Esophagus (tissue), 2 donors: Measurements from ENCODE around the gene C1GALT1. TPM values are rescaled to one million over a fixed set of nuclear protein-coding genes. Genes with fewer than 3 reads are reported as not detected.

Experiments
- H3K27ac ChIP-seq, 2 donors: one replicate each; pipeline ENCODE4 v1.5.1; 2013; ENCODE audit warnings: low read depth in 2 of 2, mild to moderate bottlenecking in 2 of 2, inconsistent platforms in 1 of 2, low read length in 1 of 2, moderate library complexity in 1 of 2
- H3K27me3 ChIP-seq, 2 donors: one replicate each; pipeline ENCODE4 v1.6.1; 2013; ENCODE audit warnings: low read length in 2 of 2, control low read depth in 1 of 2, mild to moderate bottlenecking in 1 of 2; ENCODE audit not compliant: insufficient read depth in 2 of 2, control insufficient read depth in 1 of 2
- H3K36me3 ChIP-seq, 2 donors: one replicate each; pipeline ENCODE4 v1.6.1; 2013; ENCODE audit warnings: low read length in 1 of 2; ENCODE audit not compliant: control insufficient read depth in 2 of 2, insufficient read depth in 2 of 2
- H3K4me1 ChIP-seq, 2 donors: one replicate each; pipeline ENCODE4 v1.6.1; 2013; ENCODE audit warnings: low read length in 1 of 2; ENCODE audit not compliant: control insufficient read depth in 2 of 2, insufficient read depth in 2 of 2
- H3K4me3 ChIP-seq, 2 donors: one replicate each; pipeline ENCODE4 v1.5.1; 2013; ENCODE audit warnings: low read length in 2 of 2, mild to moderate bottlenecking in 2 of 2, low read depth in 1 of 2, moderate library complexity in 1 of 2
- H3K9me3 ChIP-seq, 2 donors: one replicate each; pipeline ENCODE4 v1.6.1; 2013; ENCODE audit warnings: mild to moderate bottlenecking in 2 of 2, low read depth in 1 of 2, low read length in 1 of 2, moderate library complexity in 1 of 2; ENCODE audit not compliant: control insufficient read depth in 2 of 2, insufficient read depth in 1 of 2
- WGBS, 2 donors: extraction: QIAGEN DNeasy Blood & Tissue Kit; methylation state at CpG; one replicate each; pipeline ENCODE4 v1.1.7; 2013; 5-methylcytosine and 5-hydroxymethylcytosine counted together
- polyA plus RNA-seq, 2 donors: library from polyadenylated mRNA; stranded (reverse); fragments of 200-250 nt; gene quantifications; one replicate each; pipeline ENCODE4 v1.2.3, GENCODE V29; 2013
- donor health status: healthy with polysubstance abuse.
- donor health status: Bipolar disorder and iron deficiency.

The C1GALT1 gene
- polyA plus RNA-seq, 2 donors, result 14.3 to 17.1 TPM

DNA sequence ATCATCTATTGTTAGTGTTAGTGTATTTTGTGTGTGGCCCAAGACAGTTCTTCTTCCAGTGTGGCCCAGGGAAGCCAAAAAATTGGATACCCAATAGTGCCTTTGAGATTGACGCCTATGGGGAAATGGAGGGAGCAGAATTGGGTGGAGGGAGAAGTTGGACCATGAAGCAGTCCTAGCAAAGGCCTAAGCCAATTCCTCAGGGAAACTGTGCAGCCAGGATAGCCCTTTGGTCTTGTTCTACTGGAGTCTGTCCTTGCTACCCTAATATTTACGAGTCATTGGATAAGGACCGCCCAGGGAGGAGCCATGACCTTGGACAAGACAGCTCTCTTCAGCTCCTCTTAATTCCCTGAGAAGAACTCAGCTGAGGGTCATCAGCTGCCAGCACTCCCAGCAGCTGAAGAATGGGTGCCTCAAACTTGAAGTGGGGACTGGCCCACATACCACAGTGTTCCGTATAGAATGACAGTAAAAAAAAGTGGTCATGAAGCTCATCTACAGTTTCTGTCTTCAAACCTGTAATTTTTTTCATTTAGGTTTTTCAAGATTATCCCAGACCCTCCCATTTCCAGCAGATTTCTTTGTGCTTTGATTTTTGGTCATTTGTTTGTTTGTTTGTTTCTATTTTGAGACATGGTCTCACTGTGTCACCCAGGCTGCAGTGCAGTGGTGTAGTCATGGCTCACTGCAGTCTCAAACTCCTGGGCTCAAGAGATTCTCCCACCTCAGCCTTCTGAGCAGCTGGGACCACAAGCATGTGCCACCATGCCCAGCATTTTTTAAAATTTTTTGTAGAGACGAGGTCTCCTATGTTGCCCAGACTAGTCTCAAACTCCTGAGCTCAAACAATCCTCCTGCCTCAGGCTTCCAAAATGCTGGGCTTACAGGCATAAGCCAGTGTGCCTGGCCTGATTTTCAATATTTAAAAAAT, 81.2 kb downstream of the C1GALT1 start:
- Histone ChIP-seq H3K36me3 (no peaks in the 10 kb centered on the region), H3K4me3 (no peak overlapping the region), H3K9me3 (no peaks in the 10 kb centered on the region), H3K27ac (no peak overlapping the region), H3K27me3 (no peaks in the 10 kb centered on the region), H3K4me1 (peaks cover 0 to 2% of the 10 kb centered on the region in 2 donors)
- WGBS, 2 donors, result 83 to 87% methylated on average over 5 of the region's 5 CpGs

DNA sequence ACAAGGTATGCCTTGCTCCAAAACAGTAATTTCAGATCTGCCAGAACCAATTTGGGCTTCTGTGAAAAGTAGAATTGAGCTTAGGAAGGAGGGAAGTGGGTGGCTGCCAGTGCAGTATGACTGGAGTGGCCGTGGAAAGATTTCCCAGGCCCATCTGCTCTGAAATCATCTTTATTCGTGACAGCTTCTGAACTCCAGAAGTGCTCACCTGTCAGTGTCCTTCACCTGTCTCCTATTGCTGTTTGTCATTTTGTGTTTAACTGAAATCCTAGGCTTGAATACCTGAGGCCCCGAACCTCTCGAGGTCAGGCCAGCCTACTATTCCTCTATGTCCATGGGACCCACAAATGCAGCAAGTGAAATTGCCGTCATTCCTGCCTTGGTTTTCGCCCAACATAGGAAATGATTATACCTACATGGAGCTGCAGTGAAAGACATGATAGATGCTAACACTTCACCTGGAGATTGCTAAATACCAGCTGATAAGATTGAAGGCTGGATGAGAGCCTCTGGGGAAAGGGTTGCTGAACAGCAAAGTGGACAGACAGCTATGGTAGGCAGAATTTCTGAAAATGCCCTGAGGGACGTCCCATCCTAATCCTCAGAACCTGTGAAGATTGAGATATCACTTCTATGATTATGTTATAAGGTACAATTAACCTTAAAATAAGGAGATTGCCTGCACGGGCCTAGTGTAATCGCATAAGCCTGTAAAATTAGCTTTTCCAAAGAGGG, 82.1 kb downstream of the C1GALT1 start:
- Histone ChIP-seq H3K36me3 (no peaks in the 10 kb centered on the region), H3K27me3 (no peaks in the 10 kb centered on the region), H3K9me3 (no peaks in the 10 kb centered on the region), H3K27ac (no peak overlapping the region), H3K4me1 (peaks cover 0 to 2% of the 10 kb centered on the region in 2 donors), H3K4me3 (no peak overlapping the region)
- WGBS, 2 donors, result 89 to 90% methylated on average over 9 of the region's 9 CpGs

GRCh38 chr7:7265081-7266075, 83.0 kb downstream of the C1GALT1 start:
- Histone ChIP-seq H3K4me3 (no peak overlapping the region), H3K9me3 (no peaks in the 10 kb centered on the region), H3K4me1 (peaks cover 0 to 2% of the 10 kb centered on the region in 2 donors), H3K27me3 (no peaks in the 10 kb centered on the region), H3K36me3 (no peaks in the 10 kb centered on the region), H3K27ac (no peak overlapping the region)
- 67 to 76% methylated on average over 8 of the region's 8 CpGs for WGBS, 2 donors

GRCh38 chr7:7266257-7266881, 84.0 kb downstream of the C1GALT1 start:
- H3K36me3 ChIP-seq, result no peaks in the 10 kb centered on the region
- H3K9me3 ChIP-seq, result no peaks in the 10 kb centered on the region
- no peak overlapping the region for H3K27ac ChIP-seq
- H3K4me1 ChIP-seq, result no peaks in the 10 kb centered on the region
- H3K27me3 ChIP-seq, result no peaks in the 10 kb centered on the region
- H3K4me3 ChIP-seq, result no peak overlapping the region
- WGBS, 2 donors, result 82 to 88% methylated on average over 6 of the region's 6 CpGs

DNA sequence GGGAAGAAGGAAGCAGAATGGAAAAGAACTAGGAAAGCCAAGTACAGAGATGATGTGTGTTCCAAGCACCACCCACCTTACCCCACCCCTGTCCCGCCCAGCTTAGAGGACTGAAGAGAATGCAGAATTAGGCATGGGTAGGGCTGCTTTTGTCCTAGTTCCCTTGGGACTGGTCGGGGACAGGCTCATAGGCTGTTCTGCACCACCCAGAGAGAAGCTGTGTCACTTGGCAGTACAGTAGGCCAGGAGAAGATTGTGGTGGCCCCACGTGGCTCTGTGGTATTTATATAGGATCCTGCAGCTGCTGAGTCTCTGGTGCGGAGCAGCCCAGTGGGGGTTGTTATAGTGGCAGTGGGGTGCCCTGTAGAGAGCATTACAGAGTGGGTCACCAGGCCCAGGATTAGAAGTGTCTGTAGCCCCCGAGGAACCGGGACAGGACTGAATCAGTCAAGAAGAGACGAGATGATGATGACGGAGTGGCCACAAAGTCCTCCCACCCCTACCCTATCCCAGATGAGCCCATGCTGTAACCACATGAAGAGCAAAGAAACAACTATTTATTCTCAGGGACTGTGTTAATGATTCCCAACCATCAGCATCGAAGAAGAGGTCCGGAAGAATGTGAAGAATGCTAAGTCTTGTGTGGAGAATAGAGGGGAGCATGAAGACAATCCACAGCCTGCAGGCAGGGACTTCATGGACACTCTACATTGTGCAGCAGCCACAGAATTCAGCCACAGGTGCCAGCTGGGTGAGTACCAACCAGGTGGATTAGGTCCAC, 88.9 kb downstream of the C1GALT1 start:
- peaks cover 0 to 2% of the 10 kb centered on the region in 2 donors for H3K36me3 ChIP-seq
- 73 to 79% methylated on average over 10 of the region's 10 CpGs for WGBS, 2 donors
- H3K4me1 ChIP-seq, result no peaks in the 10 kb centered on the region
- H3K9me3 ChIP-seq, result no peaks in the 10 kb centered on the region
- H3K4me3 ChIP-seq, result peak overlapping the region; percentile 50 to 58
- no peaks in the 10 kb centered on the region for H3K27me3 ChIP-seq
- peak overlapping the region; percentile 63 to 71 for H3K27ac ChIP-seq

GRCh38 chr7:7272294-7272693, 90.0 kb downstream of the C1GALT1 start:
- WGBS, 2 donors, result 93 to 98% methylated on average over 1 of the region's 1 CpG
- no peaks in the 10 kb centered on the region for H3K27me3 ChIP-seq
- H3K36me3 ChIP-seq, result peaks cover 0 to 2% of the 10 kb centered on the region in 2 donors
- H3K9me3 ChIP-seq, result no peaks in the 10 kb centered on the region
- no peaks in the 10 kb centered on the region for H3K4me1 ChIP-seq
- no peak overlapping the region for H3K4me3 ChIP-seq
- H3K27ac ChIP-seq, result no peak overlapping the region

- Histone ChIP-seq H3K27ac (peak overlapping the region in 1 of 2 donors; percentile 22), H3K4me1 (no peaks in the 10 kb centered on the region), H3K9me3 (no peaks in the 10 kb centered on the region), H3K36me3 (peaks cover 0 to 2% of the 10 kb centered on the region in 2 donors), H3K4me3 (peak overlapping the region in 1 of 2 donors; percentile 54), H3K27me3 (no peaks in the 10 kb centered on the region)
- WGBS, 2 donors, result 59 to 72% methylated on average over 3 of the region's 3 CpGs
These were observed 92.4 kb downstream of the C1GALT1 start for GRCh38 chr7:7274782-7275181.

DNA sequence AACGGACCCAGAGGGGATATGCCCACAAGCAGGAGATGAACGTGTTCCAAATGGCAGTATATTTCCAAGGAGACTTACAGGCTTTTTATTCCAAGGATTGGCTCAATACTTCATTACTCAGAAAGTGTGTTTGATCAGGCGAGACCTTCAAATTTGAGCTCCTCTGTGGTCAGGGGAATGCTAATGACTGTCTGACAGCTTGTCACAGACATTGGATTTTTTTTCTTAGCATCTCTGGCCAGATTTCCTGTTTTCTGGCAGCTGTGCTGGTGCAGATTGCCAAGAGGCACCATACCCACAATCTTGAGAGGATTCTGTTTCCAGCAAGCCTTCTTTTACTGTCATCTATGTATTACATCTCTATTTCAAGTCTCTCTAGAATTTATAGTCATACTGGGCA, 93.8 kb downstream of the C1GALT1 start:
- Histone ChIP-seq H3K27ac (peak overlapping the region; percentile 1 to 3), H3K4me3 (no peak overlapping the region), H3K36me3 (peaks cover 0 to 2% of the 10 kb centered on the region in 2 donors), H3K9me3 (no peaks in the 10 kb centered on the region), H3K27me3 (no peaks in the 10 kb centered on the region), H3K4me1 (no peaks in the 10 kb centered on the region)
- 36 to 57% methylated on average over 3 of the region's 3 CpGs for WGBS, 2 donors
